DOHH2 (cell line): ENCODE data around the gene SCN11A.
"Not testable (repeated sequence)": the region's sequence is repeated elsewhere in the genome, so short reads cannot be mapped to it uniquely, and the experiment has no call there.

Experiments
- CTCF ChIP-seq: fragments of 200-600 bp; sonication (generic); IDR thresholded peaks from one replicate; pipeline ENCODE4 v1.5.1; 2014; ENCODE audit warnings: antibody characterized with exemption, mild to moderate bottlenecking, low read depth, low read length; ENCODE audit not compliant: poor library complexity, severe bottlenecking
- EZH2phosphoT487 ChIP-seq: fragments of 200-600 bp; sonication (generic); IDR thresholded peaks from 2 replicates; pipeline ENCODE4 v1.6.1; 2017; ENCODE audit warnings: borderline replicate concordance, mild to moderate bottlenecking, antibody characterized with exemption, low read length, moderate library complexity, mixed read lengths

- not testable (repeated sequence) for TF ChIP-seq CTCF, EZH2phosphoT487
These were observed 9.5 kb upstream of the SCN11A start for GRCh38 chr3:39061228-39061627.
